Esophagus squamous epithelium (tissue), 4 donors: ENCODE measurements around the gene CDK12.

Experiments
- POLR2A ChIP-seq, 4 donors: fragments of 450-650 bp; IDR thresholded peaks; one replicate each; pipeline ENCODE4 v1.6.1; 2017; ENCODE audit warnings: antibody characterized with exemption in 4 of 4, mild to moderate bottlenecking in 4 of 4, moderate library complexity in 3 of 4
- TF ChIP-seq, protein P1 (sequence below), 6 experiments: fragments of 450-650 bp in 4 of 6; fragments of 200-600 bp in 2 of 6; sonication (generic) in 2 of 6; IDR thresholded peaks; one replicate each; pipeline ENCODE4 v1.5.1; 2016 to 2019; ENCODE audit warnings: antibody characterized with exemption in 6 of 6, mild to moderate bottlenecking in 4 of 6, moderate library complexity in 4 of 6

DNA sequence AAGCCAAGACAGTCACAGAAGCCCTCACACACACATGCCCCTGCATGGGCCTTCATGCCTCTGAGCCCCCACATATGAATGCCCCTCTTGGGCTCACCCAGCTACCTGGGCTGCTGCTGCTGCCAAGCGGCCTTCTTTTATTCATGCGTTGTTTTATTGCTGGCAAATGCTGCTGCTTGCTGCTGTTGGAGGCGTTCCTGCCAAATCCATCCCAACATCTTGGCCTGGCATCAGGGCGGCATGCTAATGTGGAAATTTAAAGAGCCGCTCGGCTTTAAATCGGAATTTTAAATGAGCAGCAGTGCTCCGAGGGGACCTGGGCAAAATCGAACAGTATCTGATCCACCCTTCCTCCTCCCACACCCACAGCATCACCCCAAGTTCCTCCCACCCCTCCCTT, 107.4 kb downstream of the CDK12 start:
- TF ChIP-seq POLR2A (IDR thresholded peaks at IDR 0.05) = no peak
- TF ChIP-seq, protein P1, sequence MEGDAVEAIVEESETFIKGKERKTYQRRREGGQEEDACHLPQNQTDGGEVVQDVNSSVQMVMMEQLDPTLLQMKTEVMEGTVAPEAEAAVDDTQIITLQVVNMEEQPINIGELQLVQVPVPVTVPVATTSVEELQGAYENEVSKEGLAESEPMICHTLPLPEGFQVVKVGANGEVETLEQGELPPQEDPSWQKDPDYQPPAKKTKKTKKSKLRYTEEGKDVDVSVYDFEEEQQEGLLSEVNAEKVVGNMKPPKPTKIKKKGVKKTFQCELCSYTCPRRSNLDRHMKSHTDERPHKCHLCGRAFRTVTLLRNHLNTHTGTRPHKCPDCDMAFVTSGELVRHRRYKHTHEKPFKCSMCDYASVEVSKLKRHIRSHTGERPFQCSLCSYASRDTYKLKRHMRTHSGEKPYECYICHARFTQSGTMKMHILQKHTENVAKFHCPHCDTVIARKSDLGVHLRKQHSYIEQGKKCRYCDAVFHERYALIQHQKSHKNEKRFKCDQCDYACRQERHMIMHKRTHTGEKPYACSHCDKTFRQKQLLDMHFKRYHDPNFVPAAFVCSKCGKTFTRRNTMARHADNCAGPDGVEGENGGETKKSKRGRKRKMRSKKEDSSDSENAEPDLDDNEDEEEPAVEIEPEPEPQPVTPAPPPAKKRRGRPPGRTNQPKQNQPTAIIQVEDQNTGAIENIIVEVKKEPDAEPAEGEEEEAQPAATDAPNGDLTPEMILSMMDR (IDR thresholded peaks at IDR 0.05) = no peak
